ENCODE data around the gene PIM3. TPM values are rescaled to one million over a fixed set of nuclear protein-coding genes. Genes with fewer than 3 reads are reported as not detected.

Gene PIM3
- total RNA-seq, 4 donors from 2014 or later: 66.2 to 142 (median 105) TPM

DNA sequence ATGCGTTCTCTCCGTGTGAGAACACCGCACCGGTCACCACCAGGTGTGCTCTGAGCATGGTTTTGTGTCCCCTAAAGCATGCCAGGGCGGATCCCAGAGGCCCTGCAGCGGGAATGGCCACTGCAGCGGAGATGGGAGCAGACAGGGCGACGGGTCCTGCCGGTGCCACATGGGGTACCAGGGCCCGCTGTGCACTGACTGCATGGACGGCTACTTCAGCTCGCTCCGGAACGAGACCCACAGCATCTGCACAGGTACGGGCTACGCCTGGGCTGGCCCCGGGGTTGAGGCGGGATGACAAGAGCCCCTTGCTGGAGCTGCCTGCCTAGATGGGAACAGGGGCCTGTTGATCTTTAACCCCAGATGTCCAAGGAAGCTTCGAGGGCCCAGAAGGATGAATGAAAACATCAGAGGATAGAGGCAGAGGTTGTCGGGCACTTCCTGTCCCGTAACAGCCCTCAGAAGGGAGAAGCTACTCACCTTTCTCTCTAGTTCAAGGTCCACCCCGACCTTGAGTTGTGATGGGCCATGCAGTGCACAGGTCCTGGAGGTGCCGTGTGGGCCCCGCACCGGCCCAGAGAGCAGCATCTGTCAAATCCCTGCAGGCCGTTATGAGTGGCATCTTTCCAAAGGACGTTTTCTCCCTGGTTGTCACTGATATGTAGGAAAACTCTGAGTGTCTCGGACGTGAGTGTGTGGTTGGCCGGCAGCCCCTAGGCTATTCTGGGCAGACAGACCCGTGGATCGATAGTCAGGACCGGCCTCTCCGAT is 38.9 kb upstream of the PIM3 start:
- TF ChIP-seq CTCF (IDR thresholded peaks at IDR 0.05): no peak
- TF ChIP-seq POLR2A (IDR thresholded peaks at IDR 0.05): no peak
- Histone ChIP-seq H3K27me3 (no peaks in the 10 kb centered on the region), H3K36me3 (peaks cover 0 to 15% (median 0%) of the 10 kb centered on the region in 3 donors), H3K9me3 (no peaks in the 10 kb centered on the region), H3K4me1 (peaks cover 4 to 16% (median 9%) of the 10 kb centered on the region in 4 donors), H3K27ac (no peak overlapping the region), H3K4me3 (no peak overlapping the region)
- no peak for DNase-seq

DNA sequence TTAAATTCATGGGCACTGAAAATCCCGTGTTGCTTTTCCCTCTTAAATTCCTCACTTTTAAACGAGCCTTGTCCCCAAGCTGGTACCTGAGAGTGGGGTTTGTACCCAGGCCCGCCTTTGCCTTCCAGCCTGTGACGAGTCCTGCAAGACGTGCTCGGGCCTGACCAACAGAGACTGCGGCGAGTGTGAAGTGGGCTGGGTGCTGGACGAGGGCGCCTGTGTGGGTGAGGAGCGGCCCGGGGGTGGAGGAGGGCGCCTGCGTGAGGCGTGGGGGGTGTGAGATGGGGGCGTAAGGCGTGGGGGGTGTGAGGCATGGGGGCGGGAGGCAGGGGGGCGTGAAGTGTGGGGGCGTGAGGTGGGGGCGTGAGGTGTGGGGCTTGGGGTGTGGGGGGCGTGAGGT is 38.1 kb upstream of the PIM3 start:
- no peak overlapping the region for H3K4me3 ChIP-seq
- DNase-seq: no peak
- TF ChIP-seq POLR2A (IDR thresholded peaks at IDR 0.05): no peak
- TF ChIP-seq CTCF (IDR thresholded peaks at IDR 0.05): no peak
- peaks cover 0 to 15% (median 0%) of the 10 kb centered on the region in 3 donors for H3K36me3 ChIP-seq
- H3K9me3 ChIP-seq: no peaks in the 10 kb centered on the region
- peaks cover 0 to 8% (median 6%) of the 10 kb centered on the region in 4 donors for H3K4me1 ChIP-seq
- no peak overlapping the region for H3K27ac ChIP-seq
- H3K27me3 ChIP-seq: no peaks in the 10 kb centered on the region

DNA sequence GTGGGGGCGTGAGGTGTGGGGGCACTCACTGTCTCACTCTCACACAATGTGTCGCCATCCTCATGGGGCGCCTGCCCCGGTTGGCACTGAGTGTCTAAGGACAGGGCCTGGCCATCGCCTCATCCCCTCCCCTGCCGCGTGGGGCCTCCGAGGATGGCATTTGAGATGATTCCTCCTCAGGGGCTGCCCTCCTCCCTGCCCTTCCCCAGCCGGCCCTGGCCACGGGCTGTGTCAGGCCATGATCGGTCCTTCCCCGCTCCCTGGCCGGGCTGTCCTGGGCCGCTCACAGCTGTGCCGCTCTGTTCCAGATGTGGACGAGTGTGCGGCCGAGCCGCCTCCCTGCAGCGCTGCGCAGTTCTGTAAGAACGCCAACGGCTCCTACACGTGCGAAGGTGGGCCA is 37.6 kb upstream of the PIM3 start:
- no peaks in the 10 kb centered on the region for H3K9me3 ChIP-seq
- TF ChIP-seq POLR2A (IDR thresholded peaks at IDR 0.05) (no peak), CTCF (IDR thresholded peaks at IDR 0.05) (no peak)
- no peaks in the 10 kb centered on the region for H3K27me3 ChIP-seq
- peaks cover 0 to 15% (median 0%) of the 10 kb centered on the region in 3 donors for H3K36me3 ChIP-seq
- H3K4me3 ChIP-seq: no peak overlapping the region
- H3K27ac ChIP-seq: no peak overlapping the region
- no peak for DNase-seq
- H3K4me1 ChIP-seq: peaks cover 0 to 8% (median 6%) of the 10 kb centered on the region in 4 donors

DNA sequence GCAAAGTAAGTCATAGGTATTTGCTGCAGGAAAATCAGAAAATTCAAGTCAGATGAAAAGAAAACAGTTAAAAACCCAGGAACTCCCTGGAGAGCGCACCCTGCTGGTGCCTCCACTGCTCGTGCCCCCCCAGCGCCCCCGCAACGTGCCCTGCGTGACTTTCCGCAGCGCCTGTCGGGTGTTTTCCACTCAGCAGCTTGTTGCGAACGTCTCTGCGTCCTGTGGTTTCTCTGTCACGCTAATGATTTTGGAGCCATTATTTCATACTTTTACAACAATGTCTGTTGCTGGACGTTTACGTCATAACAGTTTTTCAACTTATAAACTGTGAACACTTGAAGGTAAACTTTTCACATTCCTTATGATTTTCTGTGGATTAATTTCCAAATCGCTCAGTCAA is 37.1 kb upstream of the PIM3 start:
- no peaks in the 10 kb centered on the region for H3K9me3 ChIP-seq
- peak in 2 of 6 experiments; percentile 10 to 24 for TF ChIP-seq CTCF (IDR thresholded peaks at IDR 0.05)
- no peak for TF ChIP-seq POLR2A (IDR thresholded peaks at IDR 0.05)
- no peaks in the 10 kb centered on the region for H3K27me3 ChIP-seq
- DNase-seq: no peak
- no peak overlapping the region for H3K4me3 ChIP-seq
- H3K4me1 ChIP-seq: peaks cover 0 to 8% (median 6%) of the 10 kb centered on the region in 4 donors
- no peak overlapping the region for H3K27ac ChIP-seq
- H3K36me3 ChIP-seq: peaks cover 0 to 15% (median 0%) of the 10 kb centered on the region in 3 donors

GRCh38 chr22:49924113-49924833 is 36.3 kb upstream of the PIM3 start:
- Histone ChIP-seq H3K9me3 (no peaks in the 10 kb centered on the region), H3K4me3 (no peak overlapping the region), H3K36me3 (peaks cover 0 to 15% (median 0%) of the 10 kb centered on the region in 3 donors), H3K27ac (peak overlapping the region in 1 of 4 donors; percentile 88), H3K27me3 (no peaks in the 10 kb centered on the region), H3K4me1 (peaks cover 0 to 7% (median 4%) of the 10 kb centered on the region in 4 donors)
- no peak for TF ChIP-seq CTCF (IDR thresholded peaks at IDR 0.05)
- no peak for TF ChIP-seq POLR2A (IDR thresholded peaks at IDR 0.05)
- no peak for DNase-seq

All from Peyer's patch (tissue), 4 donors.